HG02588 (cell line): Measurements from ENCODE around the gene RHBDL1.
A peak's percentile ranks its signal among the peaks of the same experiment; 100 is the strongest.

Source experiments
- ATAC-seq: cut with Tn5 transposase; IDR thresholded peaks from one replicate; pipeline ENCODE4 v1.9.1; 2021; ENCODE audit warnings: mild to moderate bottlenecking, moderate library complexity; ENCODE audit not compliant: unreplicated experiment

RHBDL1 gene

DNA sequence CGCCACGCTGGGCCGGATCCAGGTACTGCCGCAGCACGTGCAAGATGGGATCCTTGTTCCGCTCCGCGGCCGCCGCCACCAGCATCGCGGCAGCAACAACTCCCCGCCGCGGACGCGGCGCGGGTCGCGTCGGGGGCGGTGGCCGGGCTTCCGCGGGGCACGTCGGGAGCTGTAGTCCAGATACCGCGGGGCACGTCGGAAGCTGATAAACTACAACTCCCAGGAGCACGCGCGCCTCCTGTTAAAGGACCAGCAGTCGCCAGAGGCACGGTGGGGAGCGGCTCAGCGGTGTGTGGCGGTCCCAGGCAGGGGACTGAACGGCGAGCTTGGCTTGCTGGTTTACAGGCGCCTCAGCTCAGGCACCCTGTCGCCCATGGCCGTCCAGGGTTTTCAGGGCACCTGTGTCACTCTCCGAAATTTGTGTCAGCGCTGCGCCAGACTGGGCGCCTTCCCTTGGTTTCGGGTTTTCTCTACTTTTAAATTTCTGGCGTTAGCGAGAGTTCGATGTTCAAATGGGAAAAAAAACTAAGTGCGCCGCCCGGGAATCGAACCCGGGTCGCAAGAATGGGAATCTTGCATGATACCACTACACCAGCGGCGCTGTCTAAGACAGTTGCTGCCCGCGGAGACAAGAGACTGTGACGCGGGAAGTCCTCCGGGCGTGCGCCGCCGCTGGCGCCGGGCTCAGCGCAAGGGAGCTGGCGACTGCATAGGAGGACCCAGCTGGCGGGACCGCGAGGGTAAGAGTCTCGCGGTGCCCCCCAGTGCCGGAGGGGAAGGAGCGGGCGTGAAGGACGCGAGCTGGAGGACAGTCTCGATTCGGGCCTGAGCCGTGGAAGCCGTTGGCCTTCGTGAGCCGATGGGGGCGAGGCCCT is 39.0 kb upstream of the RHBDL1 start, which contains the start of gene METTL26:
METTL26 (minus strand) TSS at position 100 of the 875 bp plus-strand sequence; CDS start at position 85, 15 bp downstream.
- peak; percentile 50 for ATAC-seq

DNA sequence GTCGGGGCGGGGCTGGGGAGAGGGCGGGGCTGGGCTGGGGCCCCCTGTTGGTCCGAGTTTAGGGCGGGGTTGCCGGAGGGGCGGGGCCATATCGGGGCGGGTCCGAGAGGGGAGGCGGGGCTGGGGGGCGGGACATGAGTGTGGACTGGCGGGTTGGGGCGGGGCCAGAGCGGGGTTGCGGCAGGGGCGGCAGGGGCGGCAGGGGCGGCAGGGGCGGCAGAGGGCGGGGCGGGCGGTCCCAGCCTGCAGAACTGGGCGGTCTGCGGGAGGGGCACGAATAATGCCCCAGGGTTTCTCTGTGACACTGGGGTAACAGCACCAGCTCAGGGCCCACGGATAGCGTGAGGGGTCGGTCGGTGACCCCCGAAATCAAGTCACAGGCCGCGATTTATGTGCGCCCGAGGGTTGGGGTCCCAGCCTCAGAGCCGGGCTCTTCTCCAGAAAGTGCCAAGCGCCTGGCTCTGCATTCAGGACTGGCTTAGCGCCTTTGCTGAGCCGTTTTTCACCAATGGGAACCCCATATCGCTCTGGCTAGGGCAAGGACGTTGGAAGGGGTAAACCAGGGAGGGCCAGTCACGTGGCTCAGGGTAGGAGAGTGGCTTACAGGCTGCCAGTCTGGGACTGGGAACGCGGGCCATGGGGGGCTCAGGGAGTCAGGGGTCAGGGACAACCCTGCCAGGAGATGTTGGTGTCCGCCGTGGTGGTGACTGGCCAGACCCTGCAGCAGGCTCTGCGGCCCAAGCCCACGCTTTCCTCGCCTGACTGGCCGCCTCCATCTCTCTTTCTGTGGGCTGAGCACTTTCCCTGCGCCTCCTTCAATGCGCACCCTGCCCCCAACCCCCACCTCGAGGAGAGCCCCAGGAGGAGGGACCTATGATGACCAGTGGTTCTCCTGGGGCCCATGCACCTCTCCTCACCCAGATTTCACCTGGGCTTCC is 38.1 kb upstream of the RHBDL1 start:
- no peak for ATAC-seq

DNA sequence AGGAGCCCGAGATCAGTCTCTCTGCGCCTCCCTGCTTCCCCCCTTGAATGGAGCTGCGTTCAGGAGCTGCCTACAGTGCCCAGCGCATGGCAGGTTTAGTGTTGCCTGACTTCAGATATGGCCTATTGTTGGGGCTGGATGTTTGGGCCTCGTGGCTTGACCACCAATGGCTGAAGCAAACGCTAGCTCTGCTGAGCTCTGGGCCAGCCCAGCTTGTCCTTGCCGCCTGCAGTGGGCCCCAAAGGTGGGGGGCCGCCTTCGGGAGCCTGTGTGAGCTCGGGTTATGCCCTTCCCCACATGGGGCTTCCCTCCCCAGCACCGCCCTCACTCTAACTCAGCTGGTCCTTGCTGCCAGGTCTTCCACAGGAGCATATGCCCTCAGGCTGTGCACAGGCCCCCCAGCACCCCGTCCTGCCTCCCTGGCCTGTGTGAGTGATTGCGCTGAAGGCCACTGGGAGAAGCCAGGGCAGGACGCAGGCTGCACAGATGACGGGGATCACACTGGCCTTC is 37.4 kb upstream of the RHBDL1 start:
- no peak for ATAC-seq

DNA sequence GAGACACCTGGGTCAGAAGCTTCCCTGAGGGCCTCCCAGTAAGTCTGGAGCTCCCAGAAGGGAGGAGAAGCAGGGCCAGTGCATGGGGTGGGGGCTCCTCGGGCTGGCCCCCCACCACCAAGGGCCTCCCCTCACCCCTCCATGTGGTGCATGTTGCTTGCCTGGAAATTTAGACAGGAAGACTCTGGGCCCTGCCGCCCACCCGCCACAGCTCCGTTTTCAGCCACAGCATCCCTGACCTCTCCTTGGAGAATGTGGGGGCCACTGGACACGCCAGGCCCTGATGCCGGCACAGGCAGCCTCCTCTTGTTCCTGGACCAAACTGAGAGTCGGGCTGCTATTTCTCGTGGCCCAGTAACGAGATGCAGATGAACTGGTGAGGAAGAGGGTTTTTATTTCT is 36.6 kb upstream of the RHBDL1 start:
- ATAC-seq, result no peak

DNA sequence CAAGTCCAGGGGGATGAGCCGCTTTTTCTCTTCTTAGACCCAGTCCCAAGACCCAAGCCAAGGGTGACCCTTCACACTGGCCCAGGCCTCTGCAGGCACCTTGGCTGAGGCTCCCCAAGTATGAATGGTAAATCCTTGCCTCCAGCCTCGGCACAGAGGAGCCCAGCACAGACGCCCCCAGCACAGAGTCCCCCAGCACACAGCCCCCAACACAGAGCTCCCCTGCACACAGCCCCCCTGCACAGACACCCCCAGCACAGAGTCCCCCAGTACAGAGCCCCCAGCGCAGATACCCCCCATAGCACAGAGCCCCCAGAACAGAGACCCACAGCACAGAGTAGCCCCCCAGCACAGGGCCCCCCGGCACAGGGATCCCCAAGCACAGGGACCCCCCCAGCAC is 34.9 kb upstream of the RHBDL1 start:
- no peak for ATAC-seq

DNA sequence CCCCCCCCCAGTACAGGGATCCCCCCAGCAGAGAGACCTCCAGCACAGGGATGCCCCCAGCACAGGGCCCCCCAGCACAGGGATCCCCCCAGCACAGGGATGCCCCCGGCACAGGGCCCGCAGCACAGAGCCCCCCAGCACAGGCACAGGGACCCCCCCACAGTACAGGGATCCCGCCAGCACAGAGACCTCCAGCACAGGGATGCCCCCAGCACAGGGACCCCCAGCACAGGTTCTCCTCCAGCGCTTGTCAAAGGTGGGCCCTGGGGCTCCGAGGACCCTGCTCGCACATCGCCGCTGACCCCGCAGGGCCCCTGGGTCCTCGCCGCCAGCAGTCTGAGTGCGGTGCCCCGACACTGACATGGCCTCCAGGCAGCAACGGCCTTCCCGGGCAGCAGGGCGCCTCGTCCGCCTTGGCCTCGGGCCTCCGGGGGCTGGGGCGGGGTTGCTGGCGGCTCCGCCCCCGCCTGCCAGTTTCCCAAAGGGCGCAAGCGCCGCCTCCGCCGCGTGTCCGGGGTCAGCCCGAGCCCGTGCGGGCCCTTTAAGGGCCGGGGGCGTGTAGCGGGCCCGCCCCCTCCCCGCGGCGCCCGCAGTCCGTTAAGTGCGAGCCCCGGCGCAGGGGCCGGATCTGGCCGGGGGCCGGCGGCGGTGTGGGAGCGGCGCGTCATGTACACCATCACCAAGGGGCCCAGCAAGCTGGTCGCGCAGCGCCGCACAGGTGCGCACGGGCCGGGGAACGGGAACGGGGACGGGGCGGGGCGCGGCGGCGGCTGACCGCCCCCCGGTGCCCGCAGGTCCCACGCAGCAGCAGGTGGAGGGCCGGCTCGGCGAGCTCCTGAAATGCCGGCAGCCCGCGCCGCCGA is 33.9 kb upstream of the RHBDL1 start, which contains the start of gene MCRIP2:
MCRIP2 (plus strand) TSS at position 503 of the 863 bp plus-strand sequence; CDS start at position 667, 164 bp downstream.
- ATAC-seq, result peak; percentile 63

DNA sequence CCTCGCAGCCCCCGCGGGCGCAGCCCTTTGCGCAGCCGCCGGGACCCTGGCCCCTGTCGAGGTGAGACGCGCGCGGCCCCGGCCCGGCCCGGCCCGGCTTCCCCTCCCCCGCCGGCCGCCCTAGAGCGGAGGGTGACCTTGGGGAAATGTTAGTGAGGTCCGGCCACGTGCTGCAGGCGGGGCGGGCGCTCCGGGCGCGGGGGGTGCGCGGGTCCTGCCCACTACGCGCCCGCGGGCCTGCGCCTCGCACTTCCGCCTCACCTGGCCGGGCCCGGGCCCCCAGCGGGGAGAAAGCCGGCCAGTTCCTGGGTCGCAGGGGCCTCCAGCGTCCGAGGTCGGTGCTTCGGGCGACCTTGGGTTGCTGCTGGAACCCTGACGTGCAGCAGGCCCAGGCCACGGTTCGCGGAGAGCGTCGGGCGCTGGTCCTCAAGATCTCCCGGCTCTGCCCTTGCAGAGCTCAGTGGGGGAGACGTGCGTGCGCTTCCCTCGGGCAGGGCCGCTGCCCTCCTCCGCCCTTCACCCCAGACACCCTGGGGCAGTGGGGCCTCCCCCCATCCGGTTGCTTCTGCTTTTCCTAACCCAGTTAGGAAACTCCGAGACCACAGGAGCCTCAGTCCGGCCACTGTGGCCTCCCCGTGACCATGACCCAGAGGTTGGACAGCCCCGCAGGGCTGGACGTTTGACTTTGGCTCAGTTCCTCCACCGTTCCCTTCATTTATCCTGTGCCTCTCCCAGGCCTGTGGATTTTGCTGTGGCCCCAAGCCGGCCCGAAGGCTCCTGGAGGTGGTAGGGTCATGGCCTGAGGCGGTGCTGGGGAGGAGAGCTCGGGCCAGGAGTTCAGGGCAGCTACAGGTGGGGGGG is 33.1 kb upstream of the RHBDL1 start:
- peak; percentile 35 for ATAC-seq

DNA sequence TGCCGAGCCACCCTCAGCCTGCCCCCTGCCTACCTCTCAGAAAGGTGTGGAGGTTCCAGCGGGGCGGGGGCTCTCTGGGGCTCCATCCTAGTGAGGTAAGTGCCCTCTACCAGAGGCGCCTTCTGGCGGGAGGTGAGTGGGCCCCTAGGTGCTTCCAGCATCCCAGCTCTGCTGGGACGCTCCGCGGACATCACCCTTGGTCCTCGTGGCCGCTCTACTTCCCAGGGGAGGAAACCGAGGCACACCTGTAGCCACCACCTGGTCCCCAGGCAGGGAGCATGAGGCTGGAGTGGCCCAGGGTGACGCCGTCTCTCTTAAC is 32.5 kb upstream of the RHBDL1 start:
- no peak for ATAC-seq

DNA sequence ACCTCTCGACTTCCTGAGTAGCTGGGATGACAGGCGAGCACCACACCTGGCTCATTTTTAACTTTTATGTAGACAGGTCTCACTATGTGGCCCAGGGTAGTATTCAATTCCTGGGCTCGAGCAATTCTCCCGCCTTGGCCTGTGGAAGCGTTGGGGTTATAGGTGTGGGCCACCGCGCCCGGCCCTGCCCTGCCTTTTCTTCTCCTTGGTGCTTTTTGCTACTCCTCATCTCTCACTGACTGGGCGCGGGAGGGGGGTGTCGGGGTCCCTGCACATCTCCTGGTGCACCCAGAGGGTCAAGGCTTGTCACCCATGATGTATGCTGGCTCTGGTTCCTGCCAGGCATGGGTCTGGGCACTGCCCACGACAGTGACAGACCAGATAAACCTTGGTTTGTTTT is 30.9 kb upstream of the RHBDL1 start:
- no peak for ATAC-seq

DNA sequence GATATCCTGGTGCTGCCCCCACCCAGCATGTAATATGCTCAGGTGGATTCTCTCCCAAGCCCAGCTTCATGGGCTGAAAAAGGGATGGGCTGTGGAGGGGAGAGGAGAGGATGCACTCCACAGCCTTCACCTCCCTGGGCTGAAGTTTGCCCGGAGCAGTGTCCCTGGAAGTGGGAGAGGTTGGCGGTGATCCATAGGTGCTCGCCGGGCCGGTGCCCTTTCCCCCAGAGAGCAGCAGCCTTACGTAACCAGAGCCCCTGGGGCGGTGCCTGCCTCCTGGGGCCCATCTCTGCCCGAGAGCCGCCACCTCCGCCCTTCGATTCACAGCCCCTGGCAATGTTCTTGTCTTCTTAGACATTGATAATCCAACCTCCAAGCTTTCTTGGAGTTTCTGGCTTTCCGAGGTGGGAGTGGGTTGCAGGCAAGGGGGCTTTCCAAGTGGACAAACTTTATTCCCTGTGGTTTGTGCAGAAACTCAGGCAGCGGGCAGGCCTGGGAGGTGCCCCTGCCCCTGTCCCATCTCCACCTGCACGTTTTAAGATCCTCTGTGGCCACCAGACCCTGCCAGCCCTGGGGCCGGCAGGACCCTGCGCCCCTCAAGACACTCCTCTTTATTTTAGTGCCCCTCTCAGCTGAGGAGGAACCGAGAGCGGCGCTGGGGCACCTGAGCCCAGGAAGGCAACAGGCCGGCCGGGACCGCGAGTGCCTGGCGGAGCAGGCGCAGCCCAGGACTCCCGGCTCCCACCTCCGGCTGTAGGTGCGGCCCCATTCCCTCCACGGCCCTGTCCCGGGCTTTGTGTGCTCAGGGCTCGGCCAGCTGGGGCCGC is 29.4 kb upstream of the RHBDL1 start:
- no peak for ATAC-seq

DNA sequence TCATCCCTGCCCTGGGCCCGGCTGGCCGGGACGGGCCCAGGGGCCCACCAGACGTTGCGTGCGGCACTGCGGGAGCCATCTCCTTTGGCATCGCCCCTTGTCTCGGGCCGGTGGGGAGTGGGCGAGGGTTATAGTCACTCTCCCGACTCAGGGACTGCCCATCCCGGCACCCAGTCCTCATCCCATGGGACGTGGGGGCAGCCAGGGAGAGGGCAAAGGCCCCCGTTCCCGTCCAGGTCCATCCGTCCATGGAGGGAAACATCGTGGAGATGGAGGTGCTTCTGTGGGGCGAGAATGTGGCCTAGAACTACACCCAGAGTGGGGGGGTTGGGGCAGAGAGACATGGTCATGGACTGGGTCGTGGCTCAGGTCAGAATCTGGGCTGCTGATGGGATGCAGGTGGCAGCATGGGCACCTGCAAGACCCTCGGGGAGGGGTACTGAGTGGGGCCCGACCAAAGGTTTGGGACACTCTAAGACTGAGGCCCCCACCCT is 28.7 kb upstream of the RHBDL1 start:
- ATAC-seq, result no peak

DNA sequence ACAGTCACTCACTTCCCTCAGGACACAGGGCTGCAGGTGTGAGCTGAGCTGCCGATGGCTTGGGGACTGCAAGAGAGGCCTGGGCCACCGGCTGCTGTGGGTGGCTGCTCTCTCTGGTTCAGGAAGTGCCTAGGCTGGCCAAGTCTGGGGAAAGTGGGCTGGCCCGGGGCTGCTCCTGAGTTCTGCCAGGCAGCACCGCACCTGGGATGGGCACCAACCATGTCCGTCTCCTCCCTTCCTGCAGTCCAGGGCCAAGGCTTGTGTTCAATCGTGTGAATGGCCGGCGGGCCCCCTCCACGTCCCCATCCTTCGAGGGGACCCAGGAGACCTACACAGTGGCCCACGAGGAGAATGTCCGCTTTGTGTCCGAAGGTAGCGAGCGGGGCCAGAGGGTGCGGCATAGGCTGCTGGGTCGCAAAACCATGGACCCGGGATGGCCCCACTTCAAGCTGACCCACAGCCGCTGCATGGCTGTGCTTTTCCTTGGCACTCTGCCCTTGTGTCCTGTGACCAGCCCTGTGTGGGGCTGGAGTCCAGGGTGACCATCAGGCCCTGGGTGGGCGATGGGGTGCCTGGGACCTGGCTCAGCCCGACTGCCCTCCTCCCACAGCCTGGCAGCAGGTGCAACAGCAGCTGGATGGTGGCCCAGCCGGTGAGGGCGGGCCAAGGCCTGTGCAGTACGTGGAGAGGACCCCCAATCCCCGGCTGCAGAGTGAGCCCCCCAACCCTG is 28.1 kb upstream of the RHBDL1 start:
- ATAC-seq, result no peak

DNA sequence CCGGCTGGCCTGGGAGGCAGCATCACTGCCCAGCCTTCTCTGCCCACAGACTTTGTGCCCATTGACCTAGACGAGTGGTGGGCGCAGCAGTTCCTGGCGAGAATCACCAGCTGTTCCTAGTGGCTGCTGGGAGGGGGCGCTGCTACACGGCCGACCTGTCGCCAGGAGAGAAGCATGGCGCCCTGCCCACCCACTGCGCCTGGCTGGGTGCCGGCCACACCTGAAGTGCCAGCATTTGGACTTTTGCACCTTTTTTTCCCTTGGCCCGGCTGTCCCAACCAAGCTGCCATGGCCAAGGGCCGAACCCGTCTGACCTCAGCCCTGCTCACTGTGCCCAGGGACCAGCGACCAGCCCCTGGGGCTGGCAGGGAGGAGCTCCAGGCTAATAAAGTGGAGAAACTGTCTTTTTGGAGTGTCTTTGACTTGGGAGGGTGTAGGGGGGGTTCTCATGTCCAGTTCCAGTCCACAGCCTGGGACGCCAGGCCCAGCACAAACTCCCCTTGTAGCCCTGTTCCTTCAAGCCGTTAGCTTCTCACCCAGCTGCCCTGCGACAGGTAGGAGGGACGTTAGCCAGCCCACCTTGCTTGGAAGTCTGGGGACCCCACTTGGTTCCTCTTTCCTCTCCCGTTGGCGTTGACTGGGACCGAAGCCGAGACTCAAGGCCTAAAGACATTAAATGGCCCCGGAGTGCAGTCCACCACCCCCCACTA is 27.2 kb upstream of the RHBDL1 start:
- ATAC-seq, result no peak

DNA sequence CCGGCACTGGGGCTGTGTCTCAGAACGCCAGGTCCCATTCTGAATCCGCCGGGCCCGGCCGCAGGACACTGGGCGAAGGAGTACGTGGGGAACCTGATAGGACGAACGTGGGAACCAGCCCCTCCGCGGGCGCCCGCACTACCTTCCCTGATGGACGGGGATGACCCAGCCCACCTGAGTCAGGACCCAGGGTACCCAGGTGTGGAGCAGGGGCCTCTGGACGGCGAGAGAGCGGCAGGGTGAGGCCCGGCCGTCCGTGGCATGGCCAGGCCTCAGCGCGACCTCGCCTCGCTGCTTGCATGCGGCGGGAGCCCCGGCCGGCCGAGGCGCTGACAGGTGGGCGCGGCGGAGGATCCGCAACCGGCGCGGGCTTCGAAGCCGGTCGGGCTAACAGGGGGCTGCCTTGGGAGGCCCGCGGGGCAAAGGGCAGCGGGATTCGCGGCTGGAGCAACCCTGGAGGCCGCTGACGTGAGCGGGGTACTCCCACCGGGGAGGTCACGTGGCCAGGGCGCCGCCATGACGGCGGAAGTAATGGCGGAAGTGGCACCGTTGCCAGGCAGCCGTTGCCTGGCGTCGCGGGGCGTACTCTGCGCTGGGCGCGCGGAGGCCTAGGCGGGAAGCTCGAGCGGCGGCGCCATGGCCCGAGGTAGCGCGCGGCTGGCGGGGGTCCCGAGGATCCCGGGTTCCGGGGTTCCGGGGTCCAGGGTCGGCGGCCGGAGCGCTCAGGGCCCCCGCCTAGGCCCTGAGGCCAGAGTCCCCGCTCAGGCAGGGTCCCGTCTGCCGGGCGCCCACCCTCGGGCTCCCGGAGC is 26.5 kb upstream of the RHBDL1 start, which contains the start of gene WDR90:
WDR90 (plus strand) TSS at position 585 of the 809 bp plus-strand sequence; CDS start at position 637, 52 bp downstream.
- peak; percentile 72 for ATAC-seq

DNA sequence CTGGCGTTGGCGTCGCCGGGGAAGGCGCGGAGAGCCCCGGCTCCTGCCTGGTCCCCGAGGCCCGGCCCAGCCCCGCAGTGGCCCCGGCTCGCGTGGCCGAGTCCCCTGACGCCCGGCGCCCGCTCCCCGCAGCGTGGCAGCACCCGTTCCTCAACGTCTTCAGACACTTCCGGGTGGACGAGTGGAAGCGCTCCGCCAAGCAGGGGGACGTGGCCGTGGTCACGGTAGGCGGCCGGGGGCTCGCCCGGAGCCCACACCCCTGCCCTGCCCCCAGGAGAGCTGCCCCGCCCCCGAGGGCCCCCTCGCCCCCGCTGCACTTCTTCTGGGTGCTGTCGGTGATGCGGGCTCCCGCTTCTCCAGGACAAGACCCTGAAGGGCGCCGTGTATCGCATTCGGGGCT is 25.8 kb upstream of the RHBDL1 start:
- ATAC-seq, result peak; percentile 14

DNA sequence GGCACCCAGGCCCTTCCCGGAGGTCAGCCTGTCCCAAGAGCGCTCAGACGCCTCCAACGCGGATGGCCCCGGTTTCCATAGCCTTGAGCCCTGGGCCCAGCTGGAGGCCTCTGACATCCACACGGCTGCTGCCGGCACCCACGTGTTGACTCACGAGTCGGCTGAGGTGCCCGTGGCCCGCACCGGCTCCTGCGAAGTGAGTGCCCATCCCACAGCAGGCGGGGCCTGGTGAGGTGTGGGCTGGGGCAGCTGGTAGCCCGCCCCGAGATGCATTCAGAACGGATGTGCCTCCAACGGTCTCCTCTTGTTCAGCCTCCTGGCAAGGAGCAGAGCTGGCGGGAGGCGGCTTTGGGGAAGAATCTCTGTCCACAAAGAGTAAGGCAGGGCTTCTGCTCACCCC is 23.6 kb upstream of the RHBDL1 start:
- no peak for ATAC-seq
